Vagina (tissue), 2 donors: ENCODE measurements around the gene MARCHF6. TPM values are rescaled to one million over a fixed set of nuclear protein-coding genes. Genes with fewer than 3 reads are reported as not detected.
"Not testable (repeated sequence)": the region's sequence is repeated elsewhere in the genome, so short reads cannot be mapped to it uniquely, and the experiment has no call there.

Experiments
- DNase-seq, 2 donors: peaks; one replicate each; pipeline ENCODE4 v3.0.0-alpha.2; 2017; ENCODE audit errors: extremely low spot score in 2 of 2
- H3K27ac ChIP-seq: fragments of 200-600 bp; sonication (generic); one replicate; pipeline ENCODE4 v1.5.1; 2019
- H3K27me3 ChIP-seq: fragments of 200-600 bp; sonication (generic); one replicate; pipeline ENCODE4 v1.5.1; 2019
- H3K36me3 ChIP-seq, 2 donors: fragments of 200-600 bp; sonication (generic); one replicate each; pipeline ENCODE4 v1.5.1; 2017 to 2019
- H3K4me1 ChIP-seq: fragments of 200-600 bp; sonication (generic); one replicate; pipeline ENCODE4 v1.5.1; 2019
- H3K4me3 ChIP-seq, 2 donors: fragments of 200-600 bp; sonication (generic); 1 replicate in 1 of 2; 2 replicates in 1 of 2; pipeline ENCODE4 v1.5.1; 2016 to 2019
- H3K9me3 ChIP-seq: fragments of 200-600 bp; sonication (generic); one replicate; pipeline ENCODE4 v1.5.1; 2019
- CTCF ChIP-seq, 3 experiments: fragments of 450-650 bp in 2 of 3; fragments of 200-600 bp in 1 of 3; sonication (generic) in 1 of 3; IDR thresholded peaks; one replicate each; pipeline ENCODE4 v1.5.1; 2017 to 2019; ENCODE audit warnings: antibody characterized with exemption in 3 of 3, mild to moderate bottlenecking in 2 of 3, moderate library complexity in 2 of 3
- POLR2A ChIP-seq, 2 donors: fragments of 450-650 bp; IDR thresholded peaks; one replicate each; pipeline ENCODE4 v1.6.1; 2017; ENCODE audit warnings: antibody characterized with exemption in 2 of 2, mild to moderate bottlenecking in 2 of 2, moderate library complexity in 2 of 2
- POLR2AphosphoS5 ChIP-seq, 2 donors: sonication (generic); formaldehyde crosslinking; IDR thresholded peaks; one replicate each; pipeline ENCODE4 v1.9.0; 2017; ENCODE audit warnings: antibody characterized with exemption in 2 of 2, mild to moderate bottlenecking in 2 of 2, low read depth in 1 of 2; ENCODE audit not compliant: insufficient read depth in 1 of 2
- intact Hi-C: fragments of 100-400 bp; cut with DNase I; formaldehyde crosslinking; loops from one replicate; pipeline ENCODE4 v1.15.1; 2023
- total RNA-seq: library from RNA; depleted of rRNA; stranded (reverse); fragments of >200 nt; gene quantifications from one replicate; pipeline ENCODE4 v1.2.3, GENCODE V29; 2016

The MARCHF6 gene
- total RNA-seq, 1 donor from 2014 or later = 68.8 TPM

DNA sequence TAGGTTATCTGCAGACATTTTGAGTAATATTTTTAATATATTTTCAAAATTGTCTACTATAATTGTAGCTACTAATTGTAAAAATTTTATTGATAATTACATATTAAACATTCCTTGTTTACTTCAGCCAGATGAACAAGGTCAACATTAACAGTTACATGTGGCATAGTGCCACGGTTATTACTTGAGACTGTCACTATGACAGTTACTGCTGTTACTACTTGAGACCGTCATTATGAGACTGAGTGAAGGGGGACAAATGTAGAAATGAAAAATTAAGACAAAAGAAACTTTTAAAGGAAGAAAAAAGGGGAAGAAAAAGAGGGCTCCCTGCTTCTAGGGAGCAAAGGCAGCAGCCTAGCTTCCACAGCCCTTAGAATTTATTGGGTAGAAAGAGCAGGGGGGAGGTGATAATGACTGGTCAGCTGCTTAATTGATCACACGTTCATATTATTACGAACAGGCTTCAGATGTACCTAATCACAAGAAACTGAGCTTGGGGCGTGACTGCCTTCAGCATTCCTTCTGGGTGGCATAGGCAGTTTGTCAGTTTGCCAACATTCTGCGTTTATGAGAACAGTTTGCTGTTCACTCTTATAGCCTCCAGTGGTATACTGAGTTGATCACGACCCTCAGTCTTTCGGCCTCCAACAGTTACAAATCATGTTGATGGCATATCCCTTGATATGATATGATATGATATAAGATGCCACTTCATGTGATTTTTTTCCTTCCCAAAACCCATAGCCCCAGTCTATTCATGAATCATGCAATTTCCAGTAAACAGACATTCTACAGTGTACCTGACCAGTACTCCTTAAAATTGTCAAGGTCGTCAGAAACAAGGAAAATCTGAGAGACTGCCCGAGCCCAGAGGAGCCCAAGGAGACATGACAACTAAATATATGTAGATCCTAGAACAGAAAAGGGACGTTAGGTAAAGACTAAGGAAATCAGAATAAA, 13.1 kb downstream of the MARCHF6 start:
- TF ChIP-seq POLR2AphosphoS5 (IDR thresholded peaks at IDR 0.05; ENCODE audit: insufficient read depth in 1 of 2, low read depth in 1 of 2) = no peak
- TF ChIP-seq POLR2A (IDR thresholded peaks at IDR 0.05) = no peak
- TF ChIP-seq CTCF (IDR thresholded peaks at IDR 0.05) = no peak
- intact Hi-C loops = no loop called here
- no peaks in the 10 kb centered on the region for H3K27me3 ChIP-seq
- no peaks in the 10 kb centered on the region for H3K36me3 ChIP-seq
- no peak overlapping the region for H3K27ac ChIP-seq
- DNase-seq = no peak
- H3K4me3 ChIP-seq = no peak overlapping the region
- H3K9me3 ChIP-seq = no peaks in the 10 kb centered on the region
- peaks cover 55% of the 10 kb centered on the region for H3K4me1 ChIP-seq

- no peak for DNase-seq
- Histone ChIP-seq H3K4me3 (no peak overlapping the region), H3K4me1 (peaks cover 61% of the 10 kb centered on the region), H3K27ac (no peak overlapping the region), H3K36me3 (no peaks in the 10 kb centered on the region), H3K9me3 (no peaks in the 10 kb centered on the region), H3K27me3 (no peaks in the 10 kb centered on the region)
- TF ChIP-seq CTCF (IDR thresholded peaks at IDR 0.05) = no peak
- no peak for TF ChIP-seq POLR2A (IDR thresholded peaks at IDR 0.05)
- TF ChIP-seq POLR2AphosphoS5 (IDR thresholded peaks at IDR 0.05; ENCODE audit: insufficient read depth in 1 of 2, low read depth in 1 of 2) = no peak
- intact Hi-C loops = no loop called here
Observed at GRCh38 chr5:10367579-10367978, 14.1 kb downstream of the MARCHF6 start.

GRCh38 chr5:10370931-10371330, 17.4 kb downstream of the MARCHF6 start:
- no peak for TF ChIP-seq CTCF (IDR thresholded peaks at IDR 0.05)
- no peak for TF ChIP-seq POLR2A (IDR thresholded peaks at IDR 0.05)
- TF ChIP-seq POLR2AphosphoS5 (IDR thresholded peaks at IDR 0.05; ENCODE audit: insufficient read depth in 1 of 2, low read depth in 1 of 2) = no peak
- Histone ChIP-seq H3K4me3 (no peak overlapping the region), H3K27ac (no peak overlapping the region), H3K9me3 (no peaks in the 10 kb centered on the region), H3K4me1 (peaks cover 87% of the 10 kb centered on the region), H3K27me3 (no peaks in the 10 kb centered on the region), H3K36me3 (no peaks in the 10 kb centered on the region)
- intact Hi-C loops = no loop called here
- DNase-seq = no peak

DNA sequence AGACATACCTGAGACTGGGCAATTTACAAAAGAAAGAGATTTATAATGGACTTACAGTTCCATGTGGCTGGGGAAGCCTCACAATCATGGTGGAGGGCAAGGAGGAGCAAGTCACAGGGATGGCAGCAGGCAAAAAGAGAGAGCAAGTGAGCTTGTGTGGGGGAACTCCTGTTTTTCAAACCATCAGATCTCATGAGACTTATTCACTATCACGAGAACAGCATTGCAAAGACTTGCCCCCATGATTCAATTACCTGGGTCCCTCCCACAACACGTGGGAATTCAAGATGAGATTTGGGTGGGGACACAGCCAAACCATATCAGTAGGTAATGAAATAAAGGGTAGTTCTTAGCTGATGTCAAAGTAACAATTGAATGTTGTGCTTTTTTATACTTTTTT, 17.9 kb downstream of the MARCHF6 start:
- intact Hi-C loops, DNase-seq, H3K27ac ChIP-seq, H3K27me3 ChIP-seq, H3K4me3 ChIP-seq, H3K36me3 ChIP-seq, H3K9me3 ChIP-seq: not testable (repeated sequence)
- peaks cover 87% of the 10 kb centered on the region for H3K4me1 ChIP-seq

DNA sequence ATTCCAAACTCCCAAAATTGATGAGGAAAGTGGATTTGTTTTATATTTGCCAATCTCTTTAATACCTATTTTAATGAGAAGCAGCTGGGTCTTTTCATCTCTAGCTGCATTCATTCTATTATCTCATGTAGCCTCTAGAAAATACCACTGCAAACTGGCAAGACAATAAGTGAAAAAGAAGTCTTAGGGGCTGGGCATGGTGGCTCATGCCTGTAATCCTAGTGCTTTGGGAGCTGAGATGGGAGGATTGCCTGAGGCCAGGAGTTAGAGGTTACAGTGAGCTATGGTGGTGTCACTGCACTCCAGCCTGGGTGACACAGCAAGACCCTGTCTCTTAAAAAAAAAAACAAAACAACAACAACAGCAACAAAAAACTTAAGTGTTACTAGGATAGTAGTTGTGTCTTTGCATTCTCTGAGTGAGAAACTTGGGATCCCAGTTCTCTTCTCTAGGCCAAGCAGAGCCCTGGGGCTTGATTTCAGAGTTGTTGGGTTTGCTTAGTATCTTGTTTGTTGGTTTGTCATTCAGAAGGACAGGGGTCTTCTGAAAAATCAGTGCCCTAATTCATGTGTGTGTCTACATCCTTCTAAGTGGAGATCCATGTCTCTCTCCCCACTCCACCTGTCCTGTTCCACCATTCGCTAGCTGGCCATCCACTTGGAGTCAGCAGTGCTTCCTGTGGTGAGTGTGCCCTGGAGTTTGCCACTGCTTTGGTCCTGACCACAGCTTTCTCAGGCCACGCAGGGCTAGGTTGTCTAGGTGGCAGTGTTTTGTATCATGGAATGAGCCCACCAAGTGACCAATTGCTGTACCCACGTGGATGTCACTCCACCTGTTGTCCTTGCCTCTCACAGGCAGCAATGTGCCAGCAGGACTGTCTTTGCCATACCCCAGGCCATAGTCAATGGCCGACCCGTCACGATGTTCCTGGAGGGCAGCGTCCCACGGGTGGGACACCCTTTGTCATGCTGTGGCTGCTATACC, 19.5 kb downstream of the MARCHF6 start:
- Histone ChIP-seq H3K4me3 (no peak overlapping the region), H3K4me1 (peaks cover 94% of the 10 kb centered on the region), H3K27ac (no peak overlapping the region), H3K9me3 (no peaks in the 10 kb centered on the region), H3K27me3 (no peaks in the 10 kb centered on the region), H3K36me3 (no peaks in the 10 kb centered on the region)
- no peak for DNase-seq
- intact Hi-C loops = no loop called here
- TF ChIP-seq CTCF (IDR thresholded peaks at IDR 0.05) (no peak), POLR2A (IDR thresholded peaks at IDR 0.05) (no peak), POLR2AphosphoS5 (IDR thresholded peaks at IDR 0.05; ENCODE audit: insufficient read depth in 1 of 2, low read depth in 1 of 2) (no peak)
